Tongue (tissue), 2 donors: ENCODE data around the gene TMEM109. TPM values are rescaled to one million over a fixed set of nuclear protein-coding genes. Genes with fewer than 3 reads are reported as not detected.

ENCODE experiments used
- DNase-seq: peaks from one replicate; pipeline ENCODE4 v3.0.0-alpha.2; 2015
- total RNA-seq: library from RNA; depleted of rRNA; stranded (reverse); fragments of >200 nt; gene quantifications from one replicate; pipeline ENCODE4 v1.2.3, GENCODE V29; 2014

The TMEM109 gene
- total RNA-seq, 1 donor from 2014 or later = 34.0 TPM

DNA sequence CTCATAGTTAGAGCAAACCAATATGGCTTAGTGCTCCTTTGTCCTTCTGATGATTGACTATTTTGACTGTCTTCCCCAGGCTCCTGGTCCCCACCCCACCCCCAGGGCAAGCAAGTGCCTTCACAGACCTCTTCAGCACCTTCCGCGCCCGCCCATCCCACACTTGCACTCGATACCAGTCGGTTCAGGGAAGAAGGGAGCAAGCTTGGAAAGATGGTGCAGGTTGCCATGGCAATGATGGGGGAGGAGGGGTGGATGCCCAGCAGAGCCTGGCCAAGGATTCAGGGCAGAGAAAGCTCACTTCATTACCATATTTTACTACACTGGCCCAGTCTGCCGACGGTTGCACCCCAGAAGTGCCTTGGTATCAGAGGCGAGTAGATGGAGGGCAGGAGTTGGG, 12.5 kb downstream of the TMEM109 start:
- no peak for DNase-seq

- no peak for DNase-seq
These were observed 13.2 kb downstream of the TMEM109 start for GRCh38 chr11:60927061-60927592.

DNA sequence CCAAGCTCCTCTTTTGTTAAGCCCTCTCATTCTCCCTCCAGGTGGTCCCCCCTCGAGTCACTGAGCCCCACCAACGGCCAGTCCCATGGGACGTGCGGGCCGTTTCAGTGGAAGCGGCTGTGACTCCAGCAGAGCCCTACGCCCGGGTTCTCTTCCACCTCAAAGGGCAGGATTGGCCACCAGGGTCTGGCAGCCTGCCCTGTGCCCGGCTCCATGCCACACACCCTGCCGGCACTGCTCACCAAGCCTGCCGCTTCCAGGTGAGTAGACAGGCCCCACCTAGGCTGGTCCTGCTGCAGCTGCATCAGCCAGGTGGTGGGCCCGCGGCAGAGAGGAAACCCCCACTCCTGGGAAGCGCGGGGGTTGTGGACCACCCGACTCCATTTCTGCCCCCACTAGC, 13.6 kb downstream of the TMEM109 start:
- no peak for DNase-seq

GRCh38 chr11:60928563-60929001, 14.6 kb downstream of the TMEM109 start:
- DNase-seq = no peak

GRCh38 chr11:60929764-60930163, 15.8 kb downstream of the TMEM109 start:
- no peak for DNase-seq

DNA sequence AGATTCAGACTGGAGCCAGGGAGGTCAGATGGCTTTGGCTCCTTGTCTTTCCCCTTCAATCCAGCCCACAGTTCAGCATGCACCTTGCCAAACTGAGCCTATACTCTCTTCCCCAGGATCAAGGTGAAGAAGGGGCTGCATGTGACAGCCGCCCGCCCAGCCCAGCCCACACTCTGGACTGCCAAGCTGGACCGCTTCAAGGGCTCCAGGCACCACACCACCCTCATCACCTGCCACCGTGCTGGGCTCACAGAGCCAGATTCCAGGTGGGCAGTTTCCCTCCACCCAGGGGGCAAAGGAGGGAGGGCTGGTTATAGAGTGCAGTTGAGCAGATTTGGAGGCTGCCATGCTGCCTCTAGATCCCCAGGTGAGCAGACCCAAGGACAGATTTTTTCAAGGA, 16.4 kb downstream of the TMEM109 start:
- DNase-seq = no peak

- no peak for DNase-seq
These were observed 18.0 kb downstream of the TMEM109 start for GRCh38 chr11:60931917-60932316.

- DNase-seq = no peak
These were observed 18.8 kb downstream of the TMEM109 start for GRCh38 chr11:60932605-60933356.

DNA sequence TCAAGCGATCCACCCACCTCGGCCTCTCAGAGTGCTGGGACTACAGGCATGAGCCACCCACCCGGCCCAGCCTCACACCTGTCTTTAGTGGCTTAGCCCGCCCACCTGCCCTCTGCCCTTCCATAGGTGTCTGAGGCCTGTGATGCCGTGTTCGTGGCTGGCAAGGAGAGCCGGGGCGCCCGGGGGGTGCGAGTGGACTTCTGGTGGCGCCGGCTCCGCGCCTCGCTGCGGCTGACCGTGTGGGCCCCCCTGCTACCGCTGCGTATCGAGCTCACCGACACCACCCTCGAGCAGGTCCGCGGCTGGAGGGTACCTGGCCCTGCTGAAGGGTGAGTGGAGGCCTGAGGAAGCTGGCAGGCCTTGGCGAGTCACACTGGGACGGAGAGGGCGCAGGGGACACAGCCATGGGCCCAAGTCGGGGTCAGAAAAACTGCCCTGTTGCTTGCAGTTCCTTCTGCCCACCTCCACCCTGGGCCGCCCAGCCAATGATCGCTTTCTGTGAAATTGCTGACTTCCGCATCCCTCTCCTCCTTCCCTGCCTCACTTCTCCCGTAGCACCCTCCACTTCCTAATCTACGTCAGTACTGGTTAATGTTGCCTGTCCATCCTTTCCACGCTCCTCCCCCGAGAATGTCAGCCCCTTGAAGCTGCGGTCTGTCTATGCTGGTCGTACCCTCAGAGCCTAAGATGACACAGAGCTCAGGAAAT, 19.6 kb downstream of the TMEM109 start:
- DNase-seq = no peak

DNA sequence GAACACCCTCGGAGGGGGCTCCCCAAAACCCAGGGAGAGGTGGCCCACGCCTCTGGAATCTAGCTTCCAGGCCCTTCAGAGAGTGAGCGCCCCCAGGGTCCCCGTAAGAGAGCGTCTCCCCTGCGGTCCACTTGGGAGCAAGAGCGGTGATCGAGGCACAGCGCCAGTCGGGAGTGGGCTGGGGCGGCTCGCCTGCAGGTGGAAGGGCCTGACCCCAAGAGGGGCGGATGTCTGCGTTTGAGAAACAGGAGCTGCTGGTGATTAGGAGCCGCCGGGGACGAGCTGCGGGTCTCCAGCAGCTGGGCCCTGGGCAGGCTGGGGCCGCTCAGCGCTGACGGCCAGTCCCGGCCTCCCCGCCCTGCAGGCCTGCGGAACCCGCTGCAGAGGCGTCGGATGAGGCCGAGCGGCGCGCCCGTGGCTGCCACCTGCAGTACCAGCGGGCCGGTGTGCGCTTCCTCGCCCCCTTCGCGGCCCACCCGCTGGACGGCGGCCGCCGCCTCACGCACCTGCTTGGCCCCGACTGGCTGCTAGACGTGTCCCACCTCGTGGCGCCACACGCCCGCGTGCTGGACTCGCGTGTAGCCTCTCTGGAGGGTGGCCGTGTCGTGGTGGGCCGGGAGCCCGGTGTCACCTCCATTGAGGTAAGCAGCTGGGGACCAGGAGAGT, 20.3 kb downstream of the TMEM109 start:
- DNase-seq = no peak

DNA sequence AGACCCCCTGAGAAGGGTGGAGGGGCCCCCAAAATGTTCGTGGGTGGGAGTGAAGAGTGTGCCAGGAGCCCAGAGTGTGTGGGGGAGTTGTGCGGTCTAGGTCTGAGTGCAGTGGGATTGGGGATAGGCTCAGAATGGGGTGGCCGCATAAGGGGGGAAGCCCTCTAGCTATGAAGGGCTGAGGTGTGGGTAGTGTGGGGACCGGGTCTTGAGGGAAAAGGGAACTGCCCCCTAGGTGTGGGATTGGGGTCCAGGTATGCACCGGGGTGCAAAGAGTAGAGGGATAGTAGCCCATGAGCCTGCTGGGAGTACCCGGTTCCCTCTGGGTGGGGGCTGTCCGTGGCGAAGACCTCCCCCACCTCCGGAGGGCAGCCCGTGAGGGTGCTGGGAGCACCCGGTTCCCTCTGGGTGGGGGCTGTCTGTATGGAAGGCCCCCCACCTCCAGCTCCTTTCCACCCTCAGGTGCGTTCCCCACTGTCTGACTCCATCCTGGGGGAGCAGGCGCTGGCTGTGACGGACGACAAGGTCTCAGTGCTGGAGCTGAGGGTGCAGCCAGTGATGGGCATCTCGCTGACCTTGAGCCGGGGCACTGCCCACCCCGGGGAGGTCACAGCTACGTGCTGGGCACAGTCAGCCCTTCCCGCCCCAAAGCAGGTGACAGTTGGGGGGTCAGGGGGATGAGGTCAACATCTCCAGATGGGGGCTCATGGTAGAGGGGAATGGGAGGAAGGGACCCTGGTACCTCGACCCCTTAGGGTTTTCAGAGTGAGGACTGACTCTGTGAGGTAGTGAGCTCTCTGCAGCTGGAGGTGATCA, 21.0 kb downstream of the TMEM109 start:
- DNase-seq = no peak

- no peak for DNase-seq
These were observed 21.9 kb downstream of the TMEM109 start for GRCh38 chr11:60935676-60936442.

DNA sequence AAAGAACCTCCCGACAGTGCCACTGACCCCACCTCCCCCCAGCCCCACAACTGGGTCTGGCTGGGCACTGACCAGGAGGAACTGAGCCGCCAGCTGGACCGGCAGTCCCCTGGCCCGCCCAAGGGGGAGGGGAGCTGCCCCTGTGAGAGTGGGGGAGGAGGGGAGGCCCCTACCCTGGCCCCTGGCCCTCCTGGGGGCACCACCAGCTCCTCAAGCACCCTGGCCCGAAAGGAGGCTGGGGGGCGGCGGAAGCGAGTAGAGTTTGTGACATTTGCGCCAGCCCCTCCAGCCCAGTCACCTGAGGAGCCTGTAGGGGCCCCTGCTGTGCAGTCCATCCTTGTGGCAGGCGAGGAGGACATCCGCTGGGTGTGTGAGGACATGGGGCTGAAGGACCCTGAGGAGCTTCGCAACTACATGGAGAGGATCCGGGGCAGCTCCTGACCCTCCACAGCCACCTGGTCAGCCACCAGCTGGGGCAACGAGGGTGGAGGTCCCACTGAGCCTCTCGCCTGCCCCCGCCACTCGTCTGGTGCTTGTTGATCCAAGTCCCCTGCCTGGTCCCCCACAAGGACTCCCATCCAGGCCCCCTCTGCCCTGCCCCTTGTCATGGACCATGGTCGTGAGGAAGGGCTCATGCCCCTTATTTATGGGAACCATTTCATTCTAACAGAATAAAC, 22.6 kb downstream of the TMEM109 start:
- no peak for DNase-seq

GRCh38 chr11:60937144-60937527, 23.2 kb downstream of the TMEM109 start:
- no peak for DNase-seq

DNA sequence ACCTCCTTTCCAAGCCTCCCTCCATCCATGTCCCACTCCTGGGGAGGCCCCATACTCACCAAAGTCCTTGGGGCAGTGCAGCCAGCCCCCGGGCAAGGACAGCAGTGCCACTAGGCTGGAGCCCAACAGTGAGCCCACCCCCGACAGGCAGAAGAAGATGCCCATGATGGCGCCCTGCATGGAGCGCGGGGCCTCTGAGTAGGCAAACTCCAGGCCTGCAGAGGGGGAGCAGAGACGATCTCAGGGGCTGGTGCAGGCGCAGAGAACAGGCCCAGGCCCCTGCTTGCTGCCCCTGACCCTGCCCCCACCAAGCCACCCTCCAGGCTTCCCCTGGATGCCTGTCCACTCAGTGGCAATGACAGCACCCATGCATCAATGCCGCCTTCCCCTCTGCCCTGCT, 23.9 kb downstream of the TMEM109 start:
- DNase-seq = no peak

- DNase-seq = no peak
These were observed 24.5 kb downstream of the TMEM109 start for GRCh38 chr11:60938500-60938899.

DNA sequence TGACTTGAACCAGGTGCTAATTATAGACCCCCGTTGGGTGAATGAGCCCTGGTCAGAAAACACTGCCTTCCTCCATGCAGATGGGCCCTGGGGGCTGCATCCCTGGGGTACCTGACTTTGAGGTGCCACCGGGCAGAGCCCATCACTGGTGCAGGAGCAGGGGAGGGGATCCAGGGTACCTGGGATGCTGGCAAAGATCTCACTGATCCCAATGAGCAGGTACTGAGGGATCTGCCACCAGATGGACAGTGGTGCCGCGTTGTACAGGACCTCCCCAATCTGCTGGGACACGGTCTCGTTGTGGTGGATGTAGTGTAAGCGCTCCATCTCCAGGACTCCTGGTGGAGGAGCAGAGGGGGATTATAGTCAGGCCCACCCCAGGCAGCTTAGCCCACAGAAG, 25.3 kb downstream of the TMEM109 start:
- no peak for DNase-seq

- DNase-seq = no peak
These were observed 25.9 kb downstream of the TMEM109 start for GRCh38 chr11:60939855-60940254.

DNA sequence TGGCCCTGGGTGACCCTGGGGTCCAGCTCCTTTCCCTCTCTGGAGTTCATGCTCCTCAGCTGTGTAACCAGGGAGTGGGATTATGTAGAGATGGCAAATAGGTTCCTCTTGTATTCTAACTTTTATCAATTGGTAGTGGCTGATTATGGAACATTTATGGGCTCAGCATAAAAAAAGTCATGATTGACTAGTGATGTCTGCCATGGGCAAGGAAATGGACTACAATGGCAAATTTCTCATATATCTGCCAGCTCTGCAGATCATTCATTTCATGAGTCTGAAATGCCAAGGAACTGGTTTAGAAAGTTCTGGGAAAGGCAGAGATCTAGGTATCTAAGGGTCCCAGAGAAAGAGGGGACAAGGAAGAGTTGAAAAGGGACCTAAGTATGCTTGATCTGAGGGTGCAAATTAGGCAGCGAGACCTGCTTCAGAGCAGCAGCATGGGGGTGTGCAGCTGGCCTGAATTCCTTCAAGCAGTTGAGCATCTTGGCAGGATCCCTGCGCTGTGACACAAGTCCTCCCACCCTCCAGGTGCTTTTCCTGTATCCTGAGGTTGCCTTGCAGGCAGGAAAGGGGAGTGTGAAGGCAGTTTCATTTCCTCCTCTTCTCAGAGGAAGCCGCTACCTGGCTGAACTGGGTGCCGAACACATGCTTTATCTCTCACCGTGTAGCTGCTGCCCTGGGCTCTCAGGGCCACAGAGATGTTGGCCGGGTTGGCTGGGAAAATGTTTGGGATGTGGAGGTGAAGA, 27.6 kb downstream of the TMEM109 start:
- no peak for DNase-seq

DNA sequence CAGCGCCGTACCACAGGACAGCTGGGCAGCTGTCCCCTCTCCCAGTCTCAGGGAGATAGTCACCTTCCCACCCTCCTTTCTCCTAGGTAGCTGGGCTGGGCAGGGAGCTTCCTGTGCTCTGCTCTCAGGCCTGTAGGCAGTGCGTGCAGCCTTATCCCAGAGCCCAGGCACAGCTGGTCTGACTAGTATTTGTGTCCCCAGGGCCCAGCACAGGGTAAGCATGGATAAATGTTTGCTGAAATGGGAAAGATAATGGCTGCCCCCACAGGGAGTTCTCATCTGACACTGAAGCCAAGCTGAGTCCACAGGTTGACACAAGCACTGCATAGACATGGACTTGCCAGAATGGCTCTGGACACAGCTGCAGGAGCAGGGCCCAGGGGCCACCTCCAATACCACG, 28.3 kb downstream of the TMEM109 start:
- no peak for DNase-seq
